Mammary epithelial cell (primary cell): ENCODE results near the gene BRD8.
"Not testable (repeated sequence)": the region's sequence is repeated elsewhere in the genome, so short reads cannot be mapped to it uniquely, and the experiment has no call there.

ENCODE experiments used
- CTCF ChIP-seq, 2 donors: IDR thresholded peaks in 1 of 2; conservative IDR thresholded peaks in 1 of 2; 2 replicates each; pipeline ENCODE4 v1.5.1; 2011 to 2012; ENCODE audit warnings: inconsistent platforms in 2 of 2, low read length in 2 of 2, mild to moderate bottlenecking in 2 of 2, control low read depth in 1 of 2, low read depth in 1 of 2; ENCODE audit not compliant: insufficient read depth in 1 of 2; ENCODE audit errors: extremely low read depth in 1 of 2
- EZH2 ChIP-seq: IDR thresholded peaks from 2 replicates; pipeline ENCODE4 v1.6.1; 2012; ENCODE audit warnings: low read length, inconsistent platforms, borderline replicate concordance

GRCh38 chr5:138193859-138194258 lies 15.4 kb upstream of the BRD8 start:
- not testable (repeated sequence) for TF ChIP-seq CTCF (conservative IDR thresholded peaks at IDR 0.05 in 1 of 2, IDR thresholded peaks at IDR 0.05 in 1 of 2; ENCODE audit: extremely low read depth in 1 of 2, insufficient read depth in 1 of 2, low read depth in 1 of 2, low read length in 2 of 2); EZH2
